GM18909 (cell line): ENCODE data around the gene ACKR2.
"Not testable (repeated sequence)": the region's sequence is repeated elsewhere in the genome, so short reads cannot be mapped to it uniquely, and the experiment has no call there.

Source experiments
- ATAC-seq: cut with Tn5 transposase; IDR thresholded peaks from one replicate; pipeline ENCODE4 v1.9.1; 2021; ENCODE audit warnings: mild to moderate bottlenecking; ENCODE audit not compliant: unreplicated experiment, poor library complexity

ACKR2 gene

DNA sequence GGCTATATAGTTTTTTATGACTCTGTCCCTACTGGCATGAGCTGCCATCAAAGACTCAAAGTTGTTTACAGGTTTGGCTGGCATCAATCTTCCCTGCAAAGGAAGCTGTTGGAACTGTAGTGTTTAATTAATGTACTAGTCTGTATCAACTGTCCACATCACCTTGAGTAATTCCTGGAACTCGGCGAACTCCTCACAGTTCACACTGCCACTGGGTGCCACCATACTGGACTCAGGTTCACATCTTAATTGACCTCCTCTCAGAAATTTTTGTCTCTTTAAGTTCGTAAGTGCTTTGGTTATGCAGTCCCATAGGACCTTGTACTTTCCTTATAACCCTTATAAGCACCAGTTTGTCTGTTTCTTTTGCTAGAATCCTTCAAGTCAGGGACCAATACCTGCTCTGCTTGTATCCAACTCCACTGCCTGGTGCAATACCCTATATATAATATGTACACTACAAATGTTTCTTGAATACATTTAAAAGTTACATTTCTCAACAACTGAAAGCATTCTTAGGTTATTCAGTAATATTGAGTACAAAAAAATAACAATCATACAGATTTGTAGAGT, 8.1 kb upstream of the ACKR2 start:
- ATAC-seq = no peak

DNA sequence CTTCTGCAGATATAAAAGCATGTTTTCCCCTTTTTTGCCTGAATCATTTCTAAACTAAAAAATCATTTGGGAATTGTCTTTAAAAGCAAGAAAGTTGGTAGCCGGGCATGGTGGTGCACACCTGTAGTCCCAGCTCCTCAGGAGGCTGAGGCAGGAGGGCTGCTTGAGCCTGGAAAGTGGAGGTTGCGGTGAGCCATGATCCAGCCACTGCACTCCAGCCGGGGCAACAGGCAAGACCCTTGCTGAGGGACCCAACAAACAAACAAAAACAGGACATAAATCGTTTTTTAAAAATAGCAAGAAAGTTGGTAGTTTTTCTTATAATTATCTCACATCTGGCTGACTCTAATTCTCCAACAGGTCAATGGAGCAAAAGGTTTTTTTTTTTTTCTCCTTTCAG, 7.5 kb upstream of the ACKR2 start:
- ATAC-seq = no peak

DNA sequence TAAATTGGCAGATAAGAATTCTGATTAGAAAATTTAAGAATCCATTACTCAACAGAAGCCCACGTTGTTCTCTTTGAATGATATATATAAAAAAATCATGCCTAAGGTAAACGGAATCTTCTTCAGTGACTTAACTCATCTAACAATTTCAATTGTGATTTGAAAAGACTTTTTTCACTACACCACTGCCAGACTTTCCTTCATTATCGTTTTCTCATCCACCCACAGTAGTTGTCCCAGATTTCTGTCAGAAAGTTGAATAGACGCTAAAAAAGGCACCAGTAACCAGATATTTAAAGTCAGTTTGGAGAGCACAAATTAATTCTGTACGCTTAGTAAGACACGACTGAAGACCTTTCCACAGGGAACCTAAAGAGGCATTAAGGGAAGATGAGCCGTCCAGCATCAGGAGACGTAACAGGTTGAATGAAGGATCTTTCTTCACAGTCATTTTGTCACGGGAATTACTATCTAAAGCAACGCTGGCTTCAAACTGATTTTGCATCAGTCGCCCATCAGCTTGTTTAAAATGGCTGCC, 6.3 kb upstream of the ACKR2 start:
- no peak for ATAC-seq

DNA sequence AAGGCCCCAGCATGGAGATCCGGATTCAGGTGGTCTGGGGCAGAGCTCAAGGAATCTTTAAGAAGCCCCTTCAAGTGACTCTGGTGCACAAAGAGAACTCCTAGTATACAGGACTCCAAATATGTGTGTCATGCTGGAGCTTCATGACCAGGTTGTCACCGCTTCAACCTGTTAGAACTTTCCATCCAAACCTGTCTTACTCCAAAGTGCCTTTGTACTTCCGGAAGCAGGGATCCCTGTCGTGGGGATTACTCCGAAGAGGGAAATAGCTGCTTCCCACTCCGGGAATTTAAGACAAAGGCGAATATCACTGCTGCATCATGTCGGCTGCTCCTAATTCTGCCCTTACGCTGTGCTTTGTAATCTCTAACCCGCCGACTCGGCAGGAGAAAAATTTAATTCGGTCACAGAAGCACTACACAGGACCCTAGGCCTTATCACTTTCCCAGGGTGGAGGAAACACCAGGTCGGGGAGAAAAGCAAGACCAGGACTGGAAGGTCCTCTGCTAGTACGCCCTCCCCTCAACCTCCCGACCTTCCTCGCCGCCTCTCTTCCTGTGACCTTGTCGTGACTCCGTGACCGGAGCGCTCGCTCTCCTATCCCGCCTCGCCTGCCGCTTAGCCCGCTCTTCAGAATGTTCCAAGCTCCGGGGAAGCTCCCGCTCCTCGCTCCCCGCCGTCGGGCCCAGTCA, 5.7 kb upstream of the ACKR2 start:
- ATAC-seq = peak; percentile 16

DNA sequence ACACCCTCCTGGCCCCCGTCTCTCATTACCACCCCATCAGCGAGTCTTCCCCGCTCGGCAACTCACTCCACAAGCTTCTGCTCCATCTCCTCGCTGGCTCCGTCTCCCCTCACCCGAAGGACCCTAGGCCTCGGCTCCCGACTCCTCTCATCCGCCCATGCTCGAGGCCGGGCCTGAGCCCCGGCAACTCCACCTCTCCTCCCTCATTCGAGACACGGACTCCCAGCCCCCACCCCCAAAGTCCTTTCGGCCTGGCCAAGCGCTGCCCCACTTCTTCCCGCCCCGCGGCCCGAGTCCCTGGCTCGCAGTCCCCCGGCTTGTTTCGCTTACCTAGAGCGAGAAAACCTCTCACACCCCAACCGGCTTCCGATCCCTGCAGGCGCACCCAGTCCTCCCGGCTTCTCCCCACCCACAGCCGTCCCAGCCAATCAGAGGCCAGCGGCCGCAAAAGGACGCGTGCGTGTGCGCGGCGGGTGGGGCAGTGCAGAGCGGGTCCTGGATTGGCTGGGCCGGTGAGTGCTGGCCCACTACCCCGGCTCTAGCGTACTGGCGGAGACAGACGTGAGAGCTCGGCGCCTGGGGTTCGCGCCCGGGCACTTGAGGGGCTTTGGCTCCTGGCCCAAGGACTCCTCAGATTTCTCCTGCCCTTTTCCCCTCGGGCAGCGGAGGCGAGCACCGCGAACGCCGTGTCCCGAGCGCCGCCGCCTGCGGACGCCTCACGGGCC, 5.0 kb upstream of the ACKR2 start, which contains the start of gene HIGD1A:
TSS of gene HIGD1A (minus strand) at position 385 of the 725 bp plus-strand sequence. CDS start 10,237 bp downstream, outside the sequence.
- ATAC-seq = peak; percentile 99

DNA sequence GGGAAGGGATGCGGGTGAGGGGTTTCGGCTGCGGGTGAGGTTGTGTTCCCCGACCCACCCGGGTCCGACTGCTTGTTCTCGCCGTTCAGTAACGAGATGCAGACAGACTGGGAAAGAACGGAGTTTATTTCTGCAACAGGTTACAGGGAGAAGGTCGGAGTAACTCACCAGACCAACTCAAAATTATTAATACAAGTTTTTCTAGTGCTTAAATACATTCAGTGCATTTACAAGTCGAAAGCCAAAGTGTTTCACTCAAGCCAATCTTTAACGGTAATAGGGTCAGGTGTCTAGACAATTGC, 4.5 kb upstream of the ACKR2 start:
- peak; percentile 22 for ATAC-seq

DNA sequence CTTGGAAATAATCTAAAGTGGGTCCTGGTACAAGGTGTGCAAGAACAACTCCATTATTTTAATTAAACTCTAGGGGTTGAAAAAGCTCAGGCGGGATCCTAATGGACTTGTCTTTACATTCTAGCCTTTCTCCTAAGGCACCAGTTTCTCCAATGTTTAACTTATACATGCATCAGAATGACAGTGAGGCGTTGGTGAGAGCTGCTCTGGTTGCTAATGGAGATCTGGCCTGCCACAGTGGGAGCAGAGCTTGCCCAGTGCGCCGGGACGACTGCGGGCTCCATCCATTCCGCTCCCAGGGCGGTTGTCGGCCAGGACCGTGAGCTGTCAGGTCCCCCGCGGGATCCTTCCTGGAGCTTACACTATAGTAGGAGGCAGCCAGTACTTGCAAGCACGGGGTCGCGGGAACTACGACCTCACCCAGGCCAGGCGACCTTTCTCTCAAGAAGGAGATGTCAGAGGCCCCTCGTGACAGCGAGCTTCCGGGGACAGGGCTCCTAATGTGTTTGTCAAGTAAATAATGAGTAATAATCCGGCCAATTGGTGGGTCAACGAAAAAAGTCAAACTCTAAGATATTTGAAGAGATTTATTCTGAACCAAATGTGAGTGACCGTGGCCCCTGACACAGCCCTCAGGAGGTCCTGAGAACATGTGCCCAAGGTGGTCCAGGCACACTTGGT, 4.0 kb upstream of the ACKR2 start:
- ATAC-seq = no peak

DNA sequence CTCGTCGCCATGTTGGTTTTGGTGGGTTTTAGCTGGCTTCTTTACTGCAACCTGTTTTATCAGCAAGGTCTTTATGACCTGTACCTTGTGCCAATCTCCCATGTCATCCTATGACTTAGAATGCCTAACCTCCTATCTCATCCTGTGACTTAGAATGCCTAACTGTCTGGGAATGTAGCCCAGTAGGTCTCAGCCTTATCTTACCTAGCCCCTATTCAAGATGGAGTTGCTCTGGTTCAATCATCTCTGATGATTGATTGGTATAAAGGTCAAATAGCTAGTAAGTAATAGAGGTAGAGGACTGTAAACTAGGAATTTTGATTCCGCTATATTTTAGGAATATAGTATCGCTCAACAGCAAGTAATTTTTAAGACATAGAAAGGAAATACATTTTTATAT, 1.3 kb upstream of the ACKR2 start:
- ATAC-seq = no peak

DNA sequence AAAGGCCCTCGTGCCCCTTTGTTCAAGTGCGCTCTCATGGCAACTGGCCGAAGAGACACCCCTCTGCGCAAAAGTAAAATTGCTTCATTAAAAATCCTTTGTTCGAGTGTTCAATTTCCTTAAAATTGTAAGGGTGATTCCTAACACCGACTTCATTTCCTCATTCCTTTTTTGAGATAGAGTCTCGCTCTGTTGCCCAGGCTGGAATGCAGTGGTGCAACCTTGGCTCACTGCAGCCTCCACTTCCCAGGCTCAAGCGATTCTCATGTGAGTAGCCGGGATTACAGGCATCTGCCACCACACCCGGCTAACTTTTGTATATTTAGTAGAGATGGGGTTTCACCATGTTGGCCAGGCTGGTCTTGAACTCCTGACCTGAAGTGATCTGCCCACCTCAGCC, 1.5 kb downstream of the ACKR2 start:
- ATAC-seq = not testable (repeated sequence)

DNA sequence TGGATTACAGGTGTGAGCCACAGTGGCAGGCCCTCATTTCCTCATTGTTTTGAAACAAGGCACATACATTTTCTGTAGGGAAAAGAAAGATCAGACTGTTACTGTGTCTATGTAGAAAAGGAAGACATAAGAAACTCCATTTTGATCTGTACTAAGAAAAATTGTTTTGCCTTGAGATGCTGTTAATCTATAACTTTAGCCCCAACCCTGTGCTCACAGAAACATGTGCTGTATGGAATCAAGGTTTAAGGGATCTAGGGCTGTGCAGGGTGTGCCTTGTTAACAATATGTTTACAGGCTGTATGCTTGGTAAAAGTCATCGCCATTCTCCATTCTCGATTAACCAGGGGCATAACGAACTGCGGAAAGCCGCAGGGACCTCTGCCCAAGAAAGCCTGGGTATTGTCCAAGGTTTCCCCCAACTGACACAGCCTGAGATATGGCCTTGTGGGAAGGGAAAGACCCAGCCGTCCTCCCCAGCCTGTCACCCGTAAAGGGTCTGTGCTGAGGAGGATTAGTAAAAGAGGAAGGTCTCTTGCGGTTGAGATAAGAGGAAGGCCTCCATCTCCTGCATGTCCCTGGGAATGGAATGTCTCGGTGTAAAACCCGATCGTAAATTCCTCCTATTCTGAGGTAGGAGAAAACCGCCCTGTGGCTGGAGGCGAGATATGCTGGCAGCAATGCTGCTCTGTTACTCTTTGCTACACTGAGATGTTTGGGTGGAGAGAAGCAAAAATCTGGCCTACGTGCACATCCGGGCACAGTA, 2.1 kb downstream of the ACKR2 start:
- not testable (repeated sequence) for ATAC-seq

DNA sequence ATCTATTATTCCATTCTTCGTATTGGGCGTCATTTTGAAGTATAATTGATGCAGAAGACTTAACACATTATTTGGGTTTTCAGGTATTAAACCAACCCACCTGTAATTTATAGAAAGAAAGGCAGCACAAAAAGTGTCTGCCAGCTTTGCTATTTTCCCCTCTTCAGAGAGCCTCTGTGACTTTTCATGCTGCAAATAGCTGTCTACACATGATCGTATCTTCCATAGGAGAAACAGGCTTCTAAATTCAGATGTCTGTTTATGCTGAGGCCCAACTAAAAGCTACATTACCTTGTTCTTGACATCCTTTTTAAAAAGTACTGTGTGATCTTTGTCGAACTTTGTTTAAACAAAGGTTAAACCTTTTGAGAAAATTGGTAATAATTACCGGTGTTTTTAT, 5.0 kb downstream of the ACKR2 start:
- no peak for ATAC-seq

DNA sequence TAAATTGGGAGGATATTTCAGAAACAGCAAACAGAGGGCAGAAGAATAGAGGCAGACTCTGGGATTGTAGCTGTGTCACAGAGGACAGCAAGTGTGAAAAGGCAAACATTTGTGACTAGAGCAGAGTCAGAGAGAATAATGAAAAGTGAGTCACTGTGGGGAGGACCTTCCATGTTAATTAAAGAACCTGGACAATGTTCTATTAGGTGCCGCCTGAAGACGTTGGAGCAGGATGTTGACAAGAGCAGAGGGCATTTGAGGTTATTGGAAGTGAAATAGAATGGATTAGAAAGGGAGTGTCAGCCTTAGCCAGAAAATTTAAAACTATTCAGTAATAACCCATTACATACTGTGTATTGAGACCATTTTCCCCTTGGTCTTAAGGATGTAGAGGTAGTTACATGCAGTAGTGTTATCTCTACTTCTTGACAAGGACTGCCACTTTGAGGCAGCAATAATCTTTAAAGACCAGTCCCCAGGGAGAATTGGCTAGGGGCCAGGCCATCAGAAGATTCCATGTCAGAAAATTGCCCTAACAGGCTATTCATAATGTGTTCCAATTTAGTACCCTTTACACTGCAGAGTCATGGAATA, 5.8 kb downstream of the ACKR2 start:
- ATAC-seq = no peak

DNA sequence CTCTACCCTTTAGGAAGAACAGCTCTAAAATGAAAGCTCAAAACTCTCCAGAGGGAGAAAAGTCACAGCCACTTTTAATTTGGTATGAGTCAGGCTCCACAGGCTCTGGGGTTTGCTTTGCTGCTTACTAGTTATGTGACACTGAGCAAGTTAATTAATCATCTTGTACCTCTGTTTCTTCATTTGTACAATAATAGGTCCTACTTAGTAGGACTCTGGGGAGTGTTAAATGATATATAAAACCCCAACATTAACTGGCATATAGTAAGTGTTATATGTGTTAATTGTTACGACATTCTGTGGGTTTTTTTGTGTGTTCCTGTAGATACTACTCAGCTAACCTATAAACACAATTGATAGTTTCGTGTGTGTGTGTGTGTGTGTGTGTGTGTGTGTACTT, 6.6 kb downstream of the ACKR2 start:
- no peak for ATAC-seq

DNA sequence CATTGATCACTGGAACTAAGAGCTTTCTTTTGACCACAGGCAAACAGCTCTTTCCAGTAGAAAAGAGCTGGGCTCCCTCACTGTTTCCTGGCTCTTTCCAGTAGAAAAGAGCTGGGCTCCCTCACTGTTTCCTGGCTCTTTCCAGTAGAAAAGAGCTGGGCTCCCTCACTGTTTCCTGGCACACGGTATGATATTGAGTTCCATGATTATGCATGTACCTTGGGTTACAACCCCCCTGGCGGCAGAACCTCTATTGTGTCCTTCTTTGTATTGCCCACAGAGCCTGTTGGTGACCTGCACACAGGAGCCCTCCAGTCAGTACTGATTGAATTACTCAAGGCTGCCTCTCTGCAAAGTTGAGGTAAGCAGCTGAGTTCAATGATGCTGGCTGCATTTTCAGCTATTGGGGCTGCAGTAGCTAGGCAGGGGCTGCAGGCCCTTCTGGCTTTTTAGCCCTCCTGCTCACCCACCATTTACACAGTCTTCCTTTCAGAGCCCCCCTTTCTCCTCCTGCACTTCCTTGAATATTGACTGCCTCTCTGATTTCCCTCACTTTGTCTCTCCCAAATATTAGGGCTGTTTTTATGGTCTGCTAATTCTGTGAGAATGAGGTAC, 10.2 kb downstream of the ACKR2 start:
- ATAC-seq = no peak

DNA sequence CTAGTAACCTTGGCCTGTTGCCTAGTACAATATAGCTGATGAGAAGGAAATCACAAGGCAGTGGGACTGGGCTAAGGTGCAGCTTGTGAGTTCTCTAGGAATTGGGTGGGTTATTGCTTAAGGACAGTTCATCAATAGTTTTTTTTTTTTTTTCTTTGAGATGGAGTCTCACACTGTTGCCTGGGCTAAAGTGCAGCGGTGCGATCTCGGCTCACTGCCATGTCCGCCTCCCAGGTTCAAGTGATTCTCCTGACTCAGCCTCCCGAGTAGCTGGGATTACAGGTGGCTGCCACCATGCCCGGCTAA, 11.5 kb downstream of the ACKR2 start:
- ATAC-seq = no peak

DNA sequence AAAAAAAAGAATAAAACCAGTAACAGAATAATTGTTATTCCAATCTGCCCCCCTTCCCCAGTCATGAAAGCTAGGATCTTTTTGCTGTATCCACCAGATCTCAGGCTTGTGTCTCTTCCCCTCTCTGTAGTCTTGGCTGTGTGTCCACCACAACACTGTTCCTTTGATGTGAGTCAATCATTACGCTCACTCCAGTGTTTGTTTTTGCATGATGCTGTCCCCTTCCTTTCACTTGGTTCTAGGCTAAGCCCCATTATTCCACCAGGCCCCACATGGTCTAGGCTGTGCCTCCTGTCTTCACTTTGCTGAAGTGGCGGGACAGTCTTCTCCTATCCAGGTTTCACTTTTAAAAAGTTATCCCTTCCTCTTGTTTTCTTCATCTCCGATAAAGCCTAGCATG, 13.6 kb downstream of the ACKR2 start:
- no peak for ATAC-seq

DNA sequence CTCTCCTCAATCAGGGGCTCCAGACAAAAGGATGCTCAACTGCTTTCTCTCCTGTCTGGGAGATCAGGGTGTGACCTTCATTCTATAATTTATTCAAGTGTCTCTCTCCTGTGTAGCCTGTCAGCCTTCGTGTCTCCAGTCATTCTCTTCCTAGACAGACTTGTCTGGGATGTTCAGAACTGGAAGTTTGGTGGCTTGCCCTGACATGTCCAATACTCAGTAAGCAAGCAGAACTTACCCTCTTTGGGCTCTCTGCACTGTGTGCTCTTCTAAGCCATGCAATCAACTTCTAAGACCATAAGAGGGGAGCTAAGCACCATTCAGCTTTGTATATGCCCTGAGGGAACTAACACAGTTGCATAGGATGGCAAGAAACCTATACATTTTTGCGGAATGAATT, 14.1 kb downstream of the ACKR2 start:
- ATAC-seq = no peak

DNA sequence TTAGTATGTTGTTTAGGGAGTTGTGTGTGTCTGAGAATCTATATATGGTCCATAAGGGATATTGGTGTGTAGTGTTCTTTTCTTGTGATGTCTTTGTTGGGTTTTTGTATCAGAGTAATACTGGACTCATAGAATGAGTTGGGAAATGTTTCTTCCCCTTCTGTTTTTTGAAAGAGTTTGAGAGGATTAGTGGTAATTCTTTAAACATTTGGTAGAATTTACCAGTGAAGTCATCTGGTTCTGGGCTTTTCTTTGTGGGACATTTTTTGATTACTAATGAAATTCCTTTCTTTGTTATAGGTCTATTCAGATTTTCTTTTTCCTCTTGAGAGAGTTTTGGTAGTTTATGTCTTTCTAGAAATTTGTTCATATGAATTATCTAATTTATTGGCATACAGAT, 16.9 kb downstream of the ACKR2 start:
- ATAC-seq = no peak

DNA sequence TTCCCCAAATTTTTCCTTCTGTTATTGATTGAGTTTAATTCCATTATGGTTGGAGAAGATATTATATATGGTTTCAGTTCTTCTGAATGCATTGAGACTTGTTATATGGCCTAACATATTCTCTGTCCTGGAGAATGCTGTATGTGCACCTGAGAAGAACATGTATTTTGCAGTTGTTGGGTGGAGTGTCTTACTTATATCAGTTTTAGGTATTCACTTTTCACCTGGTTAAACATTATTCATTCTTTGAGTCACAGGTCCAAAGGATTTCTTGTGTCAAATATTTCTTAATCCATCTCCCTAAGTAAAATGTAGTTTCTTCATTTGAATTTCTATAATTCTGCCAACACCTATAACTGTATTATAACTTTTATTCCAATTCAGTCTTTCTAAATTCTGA, 17.8 kb downstream of the ACKR2 start:
- ATAC-seq = no peak

DNA sequence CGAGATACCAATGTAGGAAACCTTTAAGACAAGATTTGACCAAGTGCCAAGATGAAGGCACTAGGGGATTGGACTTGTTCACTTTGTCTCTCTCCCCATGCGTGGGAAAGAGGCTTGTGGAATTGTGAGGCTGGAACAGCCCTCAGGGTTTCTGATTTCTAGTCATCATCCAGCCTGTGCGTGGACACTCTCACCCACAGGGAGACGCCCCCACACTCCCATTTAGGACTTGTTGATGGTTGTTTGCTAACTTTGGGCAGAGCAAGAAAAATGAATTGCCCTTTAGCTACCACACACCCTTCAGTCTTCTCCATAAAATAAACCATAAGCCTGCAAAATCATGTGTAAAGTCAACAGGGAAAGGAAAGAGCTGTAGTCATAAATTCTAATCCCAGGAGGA, 18.4 kb downstream of the ACKR2 start:
- ATAC-seq = no peak
